Measurements from ENCODE around the gene SPZ1. TPM values are rescaled to one million over a fixed set of nuclear protein-coding genes. Genes with fewer than 3 reads are reported as not detected.
A peak's percentile ranks its signal among the peaks of the same experiment; 100 is the strongest.

SPZ1 gene
- total RNA-seq, 2 experiments from 2014 or later = not detected

DNA sequence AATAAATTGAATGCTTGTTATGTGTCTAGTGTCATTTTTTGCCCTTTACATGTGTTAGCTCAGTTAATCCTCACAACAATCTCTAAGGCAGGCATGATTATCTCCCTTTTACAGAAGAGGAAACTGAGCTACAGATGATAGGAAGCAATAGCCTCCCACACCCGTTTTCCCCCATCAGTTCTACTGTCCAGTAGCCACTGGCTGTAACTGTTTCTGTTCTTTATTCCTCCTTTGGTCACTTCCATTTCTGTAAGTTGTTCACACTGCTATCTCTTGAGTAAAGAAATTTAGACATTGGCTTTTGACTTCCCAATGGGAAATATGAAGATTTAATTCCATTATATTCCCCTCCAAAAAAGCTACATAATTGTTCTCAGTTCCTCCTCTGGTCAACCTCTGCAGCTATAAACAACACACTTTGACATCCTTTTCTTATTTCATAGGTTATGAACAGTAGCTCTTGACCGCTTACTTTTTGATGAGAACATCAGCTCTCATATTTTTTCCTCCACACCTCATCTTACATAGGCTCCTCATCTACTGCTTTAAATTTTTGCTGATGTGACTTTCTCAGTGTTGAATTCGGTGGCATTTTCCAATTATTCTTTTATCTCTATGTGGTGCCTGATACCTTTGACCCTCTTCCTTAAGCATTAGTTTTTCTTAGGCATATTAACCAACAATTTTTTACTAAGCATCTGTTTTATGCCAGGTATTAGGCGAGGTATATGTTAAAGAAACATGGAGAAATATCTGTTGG lies 21.4 kb downstream of the SPZ1 start:
- DNase-seq = no peak
- Mint-ChIP-seq H3K4me1 (ENCODE audit: low read depth) (peaks cover 4% of the 10 kb centered on the region), H3K9me3 (no peaks in the 10 kb centered on the region), H3K4me3 (no peak overlapping the region), H3K27me3 (peaks cover 14% of the 10 kb centered on the region), H3K27ac (no peak overlapping the region), H3K36me3 (ENCODE audit: low read depth) (no peaks in the 10 kb centered on the region)
- Histone ChIP-seq H3K4me1 (ENCODE audit: insufficient read depth, low read length) (no peaks in the 10 kb centered on the region), H3K27ac (ENCODE audit: low read depth in 1 of 2, low read length in 2 of 2) (no peak overlapping the region), H3K9me3 (ENCODE audit: control insufficient read depth in 1 of 2, insufficient read depth in 1 of 2, low read length in 2 of 2) (no peaks in the 10 kb centered on the region), H3K36me3 (ENCODE audit: insufficient read depth, low read length) (no peaks in the 10 kb centered on the region), H3K4me3 (ENCODE audit: low read length) (no peak overlapping the region), H3K27me3 (ENCODE audit: control insufficient read depth in 1 of 2, insufficient read depth in 2 of 2, low read length in 2 of 2) (peaks cover 0 to 17% of the 10 kb centered on the region in 2 experiments)
- TF ChIP-seq CTCF (IDR thresholded peaks at IDR 0.05) = no peak
- CTCF ChIA-PET = interaction anchor here (0.9 kb wide), 1 partner anchor 34 kb away, joined by 3 read pairs; no protein-coding TSS in a partner anchor
- no peak for ATAC-seq (ENCODE audit: poor library complexity)
- intact Hi-C loops (cut with DNase I, micrococcal nuclease) = loop anchor here in 1 of 2 experiments (10.0 kb wide), 1 partner anchor 334 kb away; no protein-coding TSS in a partner anchor
- POLR2A ChIA-PET = no interaction called here

DNA sequence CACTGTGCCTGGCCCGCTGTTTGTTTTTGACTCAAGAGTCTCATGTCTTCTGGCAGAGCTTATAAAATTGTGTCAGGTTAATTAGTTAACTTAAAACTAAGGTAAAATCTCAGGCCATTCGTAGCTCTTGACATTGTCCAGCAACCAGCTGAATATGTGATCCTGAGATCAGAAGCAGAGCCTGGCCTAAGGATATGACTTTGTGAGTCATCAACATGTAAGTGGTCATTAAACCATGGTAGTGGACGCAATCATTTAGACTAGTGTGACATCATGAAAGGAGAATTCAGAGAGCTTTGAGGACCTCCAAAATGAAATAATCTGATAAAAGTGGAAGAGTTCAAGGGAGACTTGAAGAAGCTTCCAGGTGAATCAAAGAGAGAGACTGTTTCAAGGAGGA lies 23.3 kb downstream of the SPZ1 start:
- H3K4me3 Mint-ChIP-seq = no peak overlapping the region
- no peaks in the 10 kb centered on the region for H3K36me3 Mint-ChIP-seq (ENCODE audit: low read depth)
- Histone ChIP-seq H3K27me3 (ENCODE audit: control insufficient read depth in 1 of 2, insufficient read depth in 2 of 2, low read length in 2 of 2) (peaks cover 0 to 17% of the 10 kb centered on the region in 2 experiments), H3K27ac (ENCODE audit: low read depth in 1 of 2, low read length in 2 of 2) (no peak overlapping the region), H3K9me3 (ENCODE audit: control insufficient read depth in 1 of 2, insufficient read depth in 1 of 2, low read length in 2 of 2) (no peaks in the 10 kb centered on the region), H3K36me3 (ENCODE audit: insufficient read depth, low read length) (no peaks in the 10 kb centered on the region), H3K4me1 (ENCODE audit: insufficient read depth, low read length) (no peaks in the 10 kb centered on the region), H3K4me3 (ENCODE audit: low read length) (no peak overlapping the region)
- intact Hi-C loops (cut with DNase I, micrococcal nuclease) = loop anchor here in 1 of 2 experiments (10.0 kb wide), 1 partner anchor 332 kb away; no protein-coding TSS in a partner anchor
- H3K9me3 Mint-ChIP-seq = no peaks in the 10 kb centered on the region
- DNase-seq (no peak), ATAC-seq (ENCODE audit: poor library complexity) (no peak)
- ChIA-PET POLR2A (no interaction called here), CTCF (no interaction called here)
- H3K27ac Mint-ChIP-seq = no peak overlapping the region
- TF ChIP-seq CTCF (IDR thresholded peaks at IDR 0.05) = no peak
- H3K27me3 Mint-ChIP-seq = peaks cover 11% of the 10 kb centered on the region
- peaks cover 5% of the 10 kb centered on the region for H3K4me1 Mint-ChIP-seq (ENCODE audit: low read depth)

GRCh38 chr5:80346055-80346454 lies 26.3 kb downstream of the SPZ1 start:
- ChIA-PET CTCF (interaction anchor here (0.5 to 0.6 kb wide), 2 partner anchors 67 to 361 kb away, joined by 3 to 5 read pairs; no protein-coding TSS in a partner anchor), POLR2A (no interaction called here)

More at GRCh38 chr5:80346055-80346454, 26.3 kb downstream of the SPZ1 start:
- Mint-ChIP-seq H3K4me1 (ENCODE audit: low read depth) (peaks cover 5% of the 10 kb centered on the region), H3K4me3 (no peak overlapping the region), H3K36me3 (ENCODE audit: low read depth) (no peaks in the 10 kb centered on the region), H3K27ac (no peak overlapping the region), H3K9me3 (no peaks in the 10 kb centered on the region), H3K27me3 (peaks cover 5% of the 10 kb centered on the region)
- no peaks in the 10 kb centered on the region for H3K36me3 ChIP-seq (ENCODE audit: insufficient read depth, low read length)
- intact Hi-C loops (cut with DNase I, micrococcal nuclease) = loop anchor here (5.0 to 10.0 kb wide), 2 partner anchors 326 to 329 kb away; no protein-coding TSS in a partner anchor
- peaks cover 0 to 8% of the 10 kb centered on the region in 2 experiments for H3K27me3 ChIP-seq (ENCODE audit: control insufficient read depth in 1 of 2, insufficient read depth in 2 of 2, low read length in 2 of 2)
- ATAC-seq (ENCODE audit: poor library complexity) = peak; percentile 41
- DNase-seq = peak; percentile 5 to 61 (median 17)
- no peaks in the 10 kb centered on the region for H3K4me1 ChIP-seq (ENCODE audit: insufficient read depth, low read length)
- H3K27ac ChIP-seq (ENCODE audit: low read depth in 1 of 2, low read length in 2 of 2) = no peak overlapping the region
- TF ChIP-seq CTCF (IDR thresholded peaks at IDR 0.05) = peak; percentile 51
- H3K4me3 ChIP-seq (ENCODE audit: low read length) = no peak overlapping the region
- H3K9me3 ChIP-seq (ENCODE audit: control insufficient read depth in 1 of 2, insufficient read depth in 1 of 2, low read length in 2 of 2) = no peaks in the 10 kb centered on the region
